HTERT RPE-1 (cell line): Measurements from ENCODE around the gene TNFRSF14.
"Not testable (repeated sequence)": the region's sequence is repeated elsewhere in the genome, so short reads cannot be mapped to it uniquely, and the experiment has no call there.

Experiments
- in situ Hi-C: fragments of 300-500 bp; cut with MboI; formaldehyde crosslinking; loops from 4 replicates; pipeline ENCODE4 v1.14.3; 2020; ENCODE audit warnings: low sequenced_read_pairs

The TNFRSF14 gene

DNA sequence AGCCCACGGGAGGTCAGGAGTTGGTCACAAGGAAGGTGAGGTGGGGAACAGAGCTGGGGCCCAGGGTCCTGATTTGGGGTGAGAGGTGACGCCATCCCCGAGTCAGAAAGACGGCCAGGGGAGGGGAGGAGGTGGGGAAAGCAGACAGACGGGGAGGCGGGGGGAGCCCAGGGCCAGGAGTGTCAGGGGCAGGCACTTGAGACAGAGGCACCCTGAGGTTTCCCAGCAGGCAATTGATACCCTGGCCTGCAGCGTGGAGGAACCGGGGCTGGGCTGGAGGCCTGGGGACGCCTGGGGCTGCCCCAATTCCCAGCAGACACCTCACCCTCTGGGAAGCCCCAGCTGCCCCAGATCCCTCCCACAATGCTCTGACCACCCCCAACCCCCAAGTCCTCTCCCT, 3.1 kb upstream of the TNFRSF14 start:
- in situ Hi-C loops = not testable (repeated sequence)

DNA sequence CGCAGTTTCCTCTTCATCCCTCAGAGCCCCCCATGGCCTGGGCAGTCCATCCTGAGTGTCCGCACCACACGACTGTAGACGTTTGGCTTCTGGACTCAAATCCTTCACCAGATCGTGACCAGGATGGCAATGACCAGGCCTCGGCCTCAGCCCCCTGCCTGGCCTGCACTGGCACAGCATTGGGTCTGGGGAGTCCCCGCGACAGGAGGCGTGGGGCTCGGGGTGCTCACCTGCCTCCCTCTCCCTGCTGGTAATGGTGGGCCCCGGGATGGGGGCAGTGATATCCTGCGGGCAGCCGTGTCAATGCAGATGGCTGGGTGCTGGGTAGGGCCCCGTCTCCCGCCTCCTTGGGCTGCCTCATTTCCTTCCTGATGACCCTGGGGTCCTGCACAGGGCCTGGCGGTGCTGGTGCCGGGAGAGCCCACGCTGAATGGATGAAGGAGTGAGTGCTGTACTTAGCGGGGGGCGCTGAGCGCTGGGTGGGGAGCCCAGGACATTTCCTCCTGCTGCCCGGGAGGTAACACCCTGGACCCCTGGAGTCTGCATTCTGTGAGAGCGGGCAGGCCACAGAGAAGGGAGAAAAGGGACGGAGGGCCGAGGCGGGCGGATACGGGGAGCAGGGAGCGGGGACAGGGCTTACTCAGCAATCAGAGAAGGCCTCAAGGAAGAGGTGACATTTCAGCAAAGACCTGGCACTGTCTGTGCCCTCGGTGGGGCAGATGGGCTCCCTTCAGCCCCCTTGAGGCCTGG, 2.1 kb upstream of the TNFRSF14 start:
- in situ Hi-C loops = no loop called here

DNA sequence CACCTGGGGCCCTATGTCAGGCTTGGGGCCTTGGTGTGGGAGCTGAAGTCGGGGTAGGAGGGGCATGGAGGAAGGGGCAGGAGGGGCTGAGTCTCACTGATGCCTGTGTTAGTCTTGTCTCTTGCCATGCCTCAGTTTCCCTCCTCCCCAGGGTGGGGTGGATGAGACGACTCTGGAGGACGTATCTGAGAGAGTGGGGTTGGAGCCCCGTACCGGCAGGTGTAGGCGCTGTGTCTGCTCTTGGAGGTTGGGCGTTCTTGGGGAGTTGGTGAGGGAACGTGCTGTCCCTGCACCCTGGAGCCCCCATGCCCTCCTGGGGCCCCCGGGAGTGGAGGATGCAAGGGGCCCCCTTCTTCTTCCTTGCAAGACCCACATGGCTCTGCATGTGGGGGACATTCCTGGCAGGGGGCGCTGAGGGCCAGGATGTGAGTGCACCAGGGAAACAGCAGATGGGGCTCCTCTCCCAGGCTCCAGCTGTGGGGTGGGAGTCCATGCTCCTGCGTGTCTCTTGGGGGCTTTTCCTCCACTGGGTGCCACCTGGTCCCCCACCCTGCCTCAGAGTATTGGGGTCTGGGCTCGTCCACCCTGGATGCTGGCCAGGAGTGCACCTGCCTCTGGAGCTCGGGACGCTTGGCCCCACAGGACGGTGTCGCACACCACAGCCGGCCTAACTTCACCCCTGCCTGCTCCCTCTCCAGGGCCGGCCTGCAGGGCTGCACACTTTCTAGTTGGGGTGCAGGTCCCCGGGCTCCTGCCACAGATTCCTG, 1.4 kb upstream of the TNFRSF14 start:
- in situ Hi-C loops = no loop called here

DNA sequence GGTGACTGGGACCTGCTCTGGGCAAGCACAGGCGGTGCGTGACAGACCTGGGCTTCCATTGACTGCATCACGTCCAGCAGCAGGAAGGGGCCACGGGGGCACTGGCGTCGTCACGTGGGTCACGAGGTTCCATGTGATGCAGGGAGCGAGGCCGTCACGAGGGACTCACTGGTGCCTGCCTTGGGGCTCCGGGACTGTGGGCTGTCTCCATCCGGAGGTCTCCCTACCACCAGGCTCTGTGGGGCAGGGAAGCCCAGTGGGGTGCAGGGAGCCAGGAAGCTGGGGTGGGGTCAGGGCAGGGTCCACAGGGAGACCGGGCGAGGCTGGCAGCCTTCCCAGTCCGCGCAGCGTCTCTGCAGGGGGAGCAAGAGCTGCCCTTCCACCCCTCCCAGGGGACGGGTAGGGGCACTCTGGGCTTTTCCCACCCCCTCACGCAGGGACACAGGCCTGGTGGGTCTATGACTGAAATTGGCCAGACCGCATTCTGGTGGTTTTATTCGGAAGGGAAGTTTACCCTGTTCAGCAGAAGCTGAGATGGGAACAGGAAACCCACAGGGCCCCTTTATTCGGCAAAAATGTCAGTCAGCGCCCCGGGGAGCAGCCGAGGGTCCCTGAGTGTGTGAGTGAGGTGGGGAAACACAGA, 416 bp upstream of the TNFRSF14 start:
- in situ Hi-C loops = no loop called here

DNA sequence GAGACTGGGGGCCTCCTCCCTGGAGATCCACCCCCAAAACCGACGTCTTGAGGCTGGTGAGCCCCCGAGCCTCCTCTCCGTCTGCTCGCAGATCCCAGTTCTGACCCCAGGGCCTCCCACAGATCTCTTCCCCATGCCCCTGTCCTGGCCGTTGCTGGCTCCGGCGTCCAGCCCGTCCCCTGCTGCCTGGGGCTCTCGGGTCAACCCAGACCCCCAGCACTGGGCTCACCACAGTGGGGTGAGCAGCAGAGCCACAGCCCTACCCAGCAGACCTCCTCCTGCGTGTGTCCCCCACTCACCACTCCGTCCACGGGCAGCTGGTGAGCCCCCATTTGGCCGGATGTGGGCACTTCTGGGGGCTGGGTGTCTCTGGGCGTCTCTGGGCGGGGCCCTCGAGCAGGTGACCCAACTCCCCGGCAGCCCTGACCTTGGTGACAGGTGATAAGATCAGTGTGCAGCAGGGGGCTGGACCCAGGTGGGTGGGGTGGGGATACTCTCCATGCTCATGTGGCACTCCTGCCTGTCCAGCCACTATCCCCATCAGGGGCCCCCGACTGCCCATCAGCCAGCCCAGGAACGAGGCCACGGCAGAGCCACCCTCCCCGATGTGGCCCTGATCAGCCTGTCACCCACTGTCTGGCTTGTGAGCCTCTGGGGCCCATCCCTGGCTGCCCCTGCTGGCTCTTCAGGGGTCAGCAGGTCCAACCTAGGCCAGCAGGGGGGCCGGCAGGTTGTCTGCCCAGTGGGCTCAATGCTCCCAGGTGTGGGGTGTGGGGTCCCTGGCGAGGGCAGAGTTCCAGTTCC, 709 bp downstream of the TNFRSF14 start:
- in situ Hi-C loops = no loop called here

DNA sequence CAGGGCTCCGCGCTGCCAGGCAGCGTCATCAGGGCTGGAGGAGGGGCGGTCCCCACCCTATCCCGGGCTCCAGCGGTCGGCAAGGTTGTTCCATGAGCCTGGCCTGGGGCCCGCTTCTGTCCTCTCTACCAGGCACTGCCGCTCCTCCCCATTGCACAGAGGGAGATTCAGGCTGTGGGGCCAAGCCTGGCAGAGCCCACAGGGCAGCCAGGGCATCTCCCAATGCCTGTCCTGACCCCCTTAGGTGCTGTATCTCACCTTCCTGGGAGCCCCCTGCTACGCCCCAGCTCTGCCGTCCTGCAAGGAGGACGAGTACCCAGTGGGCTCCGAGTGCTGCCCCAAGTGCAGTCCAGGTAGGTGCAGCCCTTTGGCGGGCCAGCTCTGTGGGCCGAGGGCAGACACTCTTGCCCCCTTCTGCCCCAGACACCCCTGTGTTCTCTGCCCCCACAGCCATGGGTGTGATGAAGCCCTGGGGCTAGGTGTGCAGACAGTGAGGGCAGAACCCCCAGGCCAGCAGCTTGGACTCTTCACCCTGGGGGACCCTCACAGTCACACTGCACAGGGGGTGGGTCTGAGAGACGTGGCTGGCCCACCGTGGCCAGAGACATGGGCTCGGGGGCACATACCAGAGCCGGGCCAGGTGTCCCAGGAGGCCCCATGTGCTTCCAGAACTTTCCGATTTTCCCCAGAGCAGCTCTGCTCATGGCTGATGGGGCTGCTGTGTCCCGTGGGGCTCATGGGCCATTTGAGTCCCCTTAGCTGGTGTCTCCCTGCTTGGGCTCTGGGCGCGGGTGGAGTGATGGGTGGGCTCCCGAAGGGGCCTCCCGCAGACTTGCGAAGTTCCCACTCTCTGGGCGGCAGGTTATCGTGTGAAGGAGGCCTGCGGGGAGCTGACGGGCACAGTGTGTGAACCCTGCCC, 1.6 kb downstream of the TNFRSF14 start:
- in situ Hi-C loops = no loop called here

DNA sequence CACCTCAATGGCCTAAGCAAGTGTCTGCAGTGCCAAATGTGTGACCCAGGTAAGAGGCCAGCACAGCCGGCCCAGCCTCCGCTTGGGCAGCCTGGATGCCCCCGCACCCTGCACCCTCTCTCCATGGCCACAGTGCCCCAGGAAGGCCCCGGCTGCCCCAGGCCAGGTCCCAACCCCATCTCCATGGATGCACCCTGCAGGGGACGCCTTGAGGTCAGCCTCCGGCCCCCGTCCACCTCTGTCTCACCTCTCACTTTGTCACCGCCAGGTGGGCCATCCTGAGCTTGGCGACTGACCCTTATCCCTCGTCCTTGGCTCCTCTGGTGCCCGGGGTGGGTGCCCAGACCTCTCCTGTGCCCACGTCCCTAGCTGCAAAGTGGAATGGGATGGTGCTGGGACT, 2.2 kb downstream of the TNFRSF14 start:
- in situ Hi-C loops = no loop called here

DNA sequence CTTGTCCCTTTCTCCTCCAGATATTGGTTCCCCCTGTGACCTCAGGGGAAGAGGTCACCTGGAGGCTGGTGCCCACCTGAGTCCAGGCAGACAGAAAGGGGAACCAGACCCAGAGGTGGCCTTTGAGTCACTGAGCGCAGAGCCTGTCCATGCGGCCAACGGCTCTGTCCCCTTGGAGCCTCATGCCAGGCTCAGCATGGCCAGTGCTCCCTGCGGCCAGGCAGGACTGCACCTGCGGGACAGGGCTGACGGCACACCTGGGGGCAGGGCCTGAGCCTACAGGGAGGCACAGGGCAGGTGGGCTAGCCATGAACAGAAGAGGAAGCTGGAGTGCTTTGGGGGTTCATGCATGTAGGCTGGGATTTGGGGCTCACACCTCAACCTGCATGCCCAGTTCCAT, 2.7 kb downstream of the TNFRSF14 start:
- in situ Hi-C loops = no loop called here

DNA sequence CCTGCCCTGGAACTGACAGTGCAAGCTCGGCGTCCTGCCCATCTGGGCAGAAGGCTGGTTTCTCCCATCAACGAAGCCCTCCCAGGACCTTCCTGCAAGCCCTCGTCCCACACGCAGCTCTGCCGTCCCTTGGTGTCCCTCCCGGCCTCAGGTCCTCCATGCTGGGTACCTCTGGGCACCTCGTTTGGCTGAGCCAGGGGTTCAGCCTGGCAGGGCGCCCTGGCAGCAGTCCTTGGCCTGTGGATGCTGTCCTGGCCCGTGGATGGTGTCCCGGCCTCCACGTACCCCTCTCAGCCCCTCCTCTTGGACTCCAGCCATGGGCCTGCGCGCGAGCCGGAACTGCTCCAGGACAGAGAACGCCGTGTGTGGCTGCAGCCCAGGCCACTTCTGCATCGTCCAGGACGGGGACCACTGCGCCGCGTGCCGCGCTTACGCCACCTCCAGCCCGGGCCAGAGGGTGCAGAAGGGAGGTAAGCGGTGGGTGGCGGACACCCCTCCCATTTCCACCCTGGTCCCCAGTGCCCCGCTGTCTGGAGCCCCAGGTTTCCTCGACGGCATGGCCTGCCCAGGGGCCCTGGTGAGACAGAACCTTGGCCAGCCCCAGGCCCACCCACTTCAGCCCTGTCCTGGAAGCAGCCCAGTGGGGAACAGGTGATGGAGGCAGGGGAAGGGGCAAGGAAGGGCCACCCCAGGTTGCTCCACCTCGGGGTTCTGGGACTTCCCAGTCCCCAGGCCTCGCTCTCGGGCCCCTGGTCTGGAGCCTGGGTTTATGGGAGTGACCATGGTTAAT, 3.5 kb downstream of the TNFRSF14 start:
- in situ Hi-C loops = no loop called here

DNA sequence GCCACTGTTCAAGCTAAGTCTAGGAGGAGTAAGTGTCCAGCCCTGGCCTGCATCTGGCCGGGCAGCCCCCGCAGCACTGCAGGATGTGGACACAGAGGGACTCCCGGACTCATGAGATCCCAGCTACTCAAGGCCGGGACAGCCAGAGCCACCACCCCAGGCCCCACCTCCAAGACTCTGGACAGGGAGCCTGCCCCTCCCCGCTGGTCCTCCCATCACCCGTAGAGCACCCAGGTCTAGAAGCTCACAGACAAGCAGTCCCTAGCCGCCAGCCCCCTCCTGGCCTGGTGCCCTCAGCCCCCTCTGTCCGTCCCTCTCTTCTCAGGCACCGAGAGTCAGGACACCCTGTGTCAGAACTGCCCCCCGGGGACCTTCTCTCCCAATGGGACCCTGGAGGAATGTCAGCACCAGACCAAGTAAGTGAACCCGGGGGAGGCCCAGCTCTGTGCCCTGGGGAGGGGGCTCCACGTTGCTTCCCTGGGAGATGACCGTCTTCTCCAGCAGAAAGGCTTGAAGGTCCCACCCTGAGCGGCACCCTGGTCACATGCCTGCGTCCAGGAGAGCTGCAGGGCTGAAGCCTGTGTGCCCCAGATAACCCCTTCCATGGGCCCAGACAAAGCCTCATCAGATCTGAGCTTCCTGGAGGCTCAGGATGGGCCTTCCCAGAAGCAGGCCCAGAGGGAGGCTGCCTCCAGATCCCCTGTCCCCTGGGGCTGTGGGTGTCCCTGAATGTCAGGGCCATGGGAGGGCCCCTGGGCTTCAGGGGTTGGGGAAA, 4.3 kb downstream of the TNFRSF14 start:
- in situ Hi-C loops = no loop called here

DNA sequence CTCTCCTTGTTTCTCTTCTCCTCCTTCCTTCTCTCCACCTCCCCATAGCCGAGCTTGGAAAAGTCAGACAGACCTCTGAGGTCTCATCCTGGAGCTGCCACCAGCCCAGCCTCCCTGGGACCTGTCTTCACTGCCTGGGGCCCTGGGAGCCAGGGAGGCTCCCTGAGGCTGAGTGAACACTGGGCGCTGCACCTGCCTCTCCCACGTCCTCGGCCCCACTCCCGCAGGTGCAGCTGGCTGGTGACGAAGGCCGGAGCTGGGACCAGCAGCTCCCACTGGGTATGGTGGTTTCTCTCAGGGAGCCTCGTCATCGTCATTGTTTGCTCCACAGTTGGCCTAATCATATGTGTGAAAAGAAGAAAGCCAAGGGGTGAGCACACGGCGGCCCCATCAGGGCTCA, 5.3 kb downstream of the TNFRSF14 start:
- in situ Hi-C loops = no loop called here

DNA sequence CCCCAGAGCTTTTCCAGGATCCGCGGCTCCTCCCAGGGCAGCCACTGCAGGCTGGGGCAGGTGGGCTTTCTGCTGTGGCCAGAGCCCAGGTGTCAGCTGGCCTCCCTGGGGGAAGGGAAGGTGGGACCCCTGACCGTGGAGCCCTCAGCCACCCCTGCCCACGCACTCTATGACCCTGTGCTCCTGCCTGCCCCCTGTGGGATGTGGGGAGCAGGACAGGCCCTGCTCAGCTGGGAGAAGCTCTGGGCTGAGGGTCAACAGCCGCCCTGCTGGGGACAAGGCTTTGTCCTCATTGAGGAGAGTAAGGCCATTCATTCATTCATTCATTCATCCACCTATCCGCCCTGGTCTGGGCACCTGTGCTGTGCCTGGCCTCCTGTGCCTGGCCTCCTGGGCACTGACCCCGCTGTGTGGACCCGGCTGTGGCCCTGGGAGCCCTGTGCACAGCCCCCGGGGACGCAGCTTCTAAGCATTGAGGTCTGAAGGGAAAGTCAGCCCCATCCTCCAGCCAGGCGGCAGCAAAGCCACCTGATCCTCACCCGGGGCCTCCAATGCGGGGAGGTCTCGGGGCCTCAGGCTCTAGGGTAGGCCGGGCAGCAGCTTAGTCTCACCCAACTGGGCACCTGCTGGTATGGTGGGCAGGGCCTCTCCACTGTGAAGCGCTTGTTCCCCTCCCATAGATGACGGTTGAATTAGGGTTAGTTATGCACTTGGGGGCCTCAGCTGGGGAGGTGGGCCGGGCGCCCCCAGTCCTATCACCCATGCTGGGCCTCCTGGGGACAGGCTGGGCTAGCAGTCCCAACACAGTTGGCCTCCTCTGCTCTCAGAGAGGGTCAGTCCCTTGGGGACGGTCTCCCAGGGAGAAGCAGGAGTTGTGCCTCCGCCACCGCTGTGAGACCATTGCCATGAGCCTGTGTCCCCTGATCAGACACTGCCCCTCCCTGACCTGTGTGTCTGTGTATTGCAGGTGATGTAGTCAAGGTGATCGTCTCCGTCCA, 6.0 kb downstream of the TNFRSF14 start:
- in situ Hi-C loops = no loop called here

DNA sequence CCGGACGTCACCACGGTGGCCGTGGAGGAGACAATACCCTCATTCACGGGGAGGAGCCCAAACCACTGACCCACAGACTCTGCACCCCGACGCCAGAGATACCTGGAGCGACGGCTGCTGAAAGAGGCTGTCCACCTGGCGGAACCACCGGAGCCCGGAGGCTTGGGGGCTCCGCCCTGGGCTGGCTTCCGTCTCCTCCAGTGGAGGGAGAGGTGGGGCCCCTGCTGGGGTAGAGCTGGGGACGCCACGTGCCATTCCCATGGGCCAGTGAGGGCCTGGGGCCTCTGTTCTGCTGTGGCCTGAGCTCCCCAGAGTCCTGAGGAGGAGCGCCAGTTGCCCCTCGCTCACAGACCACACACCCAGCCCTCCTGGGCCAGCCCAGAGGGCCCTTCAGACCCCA, 7.0 kb downstream of the TNFRSF14 start:
- in situ Hi-C loops = no loop called here

DNA sequence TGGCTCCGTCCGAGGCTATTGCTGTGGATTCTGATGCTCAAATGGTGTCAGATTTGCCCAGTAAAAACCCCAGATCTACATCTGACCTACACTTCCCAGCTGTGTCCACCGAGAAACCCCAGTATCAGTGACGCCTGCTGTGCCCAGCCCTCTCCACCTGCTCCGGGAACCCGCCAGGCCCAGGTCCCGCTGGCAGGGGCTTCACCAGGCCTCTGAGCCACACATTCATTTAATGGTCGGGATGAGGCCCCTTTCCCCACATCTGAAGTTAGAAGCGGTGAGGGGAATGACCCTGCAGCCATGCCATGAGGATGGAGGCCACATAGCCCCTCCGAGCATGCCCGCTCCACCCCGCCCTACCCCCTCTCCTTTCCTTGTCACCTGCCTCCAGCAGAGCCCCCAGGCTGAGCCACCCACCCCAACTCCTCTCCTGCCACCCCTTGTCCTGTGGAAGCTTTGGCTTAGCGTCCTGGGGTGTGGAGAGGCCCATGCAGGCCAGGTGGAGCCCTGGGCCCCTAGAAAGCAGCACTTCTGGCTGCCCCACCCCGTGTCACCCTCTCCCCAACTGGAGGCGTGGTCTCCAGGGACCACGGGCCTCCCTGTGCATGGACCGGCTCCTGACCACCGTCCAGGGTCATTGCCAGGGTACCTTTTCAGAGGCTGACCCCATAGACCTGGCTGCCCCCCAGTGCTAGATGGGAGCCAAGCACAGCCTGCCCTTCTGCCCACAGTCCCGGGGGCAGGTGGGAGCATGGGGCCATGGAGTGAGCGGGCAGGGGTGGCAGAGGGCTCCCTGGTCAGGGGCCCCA, 8.0 kb downstream of the TNFRSF14 start:
- in situ Hi-C loops = no loop called here

DNA sequence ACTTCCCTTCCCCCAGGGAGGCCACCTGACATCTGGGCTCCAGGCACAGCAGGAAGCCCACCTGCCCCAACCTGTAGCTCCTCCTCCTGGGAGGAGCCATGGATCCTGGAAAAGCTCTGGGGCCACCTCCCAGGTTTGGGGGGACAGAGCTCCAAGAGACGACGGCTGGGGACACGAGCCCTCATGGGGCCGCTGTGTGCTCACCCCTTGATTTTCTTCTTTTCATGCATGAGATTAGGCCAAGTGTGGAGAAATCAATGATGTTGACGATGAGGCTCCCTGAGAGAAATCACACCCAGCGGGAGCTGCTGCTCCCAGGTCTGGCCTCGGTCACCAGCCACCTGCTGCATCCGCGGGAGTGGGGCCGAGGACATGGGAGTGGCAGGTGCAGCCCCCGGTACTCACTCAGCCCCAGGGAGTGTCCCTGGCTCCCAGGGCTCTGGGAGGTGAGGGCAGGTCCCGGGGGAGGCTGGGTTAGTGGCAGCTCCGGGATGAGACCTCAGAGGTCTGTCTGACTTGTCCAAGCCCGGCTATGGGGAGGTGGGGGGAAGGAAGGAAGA, 8.7 kb downstream of the TNFRSF14 start:
- in situ Hi-C loops = no loop called here
